Pulmonary artery endothelial cell (primary cell): ENCODE data around the gene PEAK1. TPM values are rescaled to one million over a fixed set of nuclear protein-coding genes. Genes with fewer than 3 reads are reported as not detected.

Experiments
- DNase-seq: peaks from one replicate; pipeline ENCODE4 v3.0.0-alpha.2; 2011; ENCODE audit warnings: low read depth, low spot score
- total RNA-seq: library from RNA; depleted of rRNA; stranded (reverse); fragments of >200 nt; gene quantifications from 2 replicates; pipeline ENCODE4 v1.2.3, GENCODE V29; 2014

PEAK1 gene, protein sequence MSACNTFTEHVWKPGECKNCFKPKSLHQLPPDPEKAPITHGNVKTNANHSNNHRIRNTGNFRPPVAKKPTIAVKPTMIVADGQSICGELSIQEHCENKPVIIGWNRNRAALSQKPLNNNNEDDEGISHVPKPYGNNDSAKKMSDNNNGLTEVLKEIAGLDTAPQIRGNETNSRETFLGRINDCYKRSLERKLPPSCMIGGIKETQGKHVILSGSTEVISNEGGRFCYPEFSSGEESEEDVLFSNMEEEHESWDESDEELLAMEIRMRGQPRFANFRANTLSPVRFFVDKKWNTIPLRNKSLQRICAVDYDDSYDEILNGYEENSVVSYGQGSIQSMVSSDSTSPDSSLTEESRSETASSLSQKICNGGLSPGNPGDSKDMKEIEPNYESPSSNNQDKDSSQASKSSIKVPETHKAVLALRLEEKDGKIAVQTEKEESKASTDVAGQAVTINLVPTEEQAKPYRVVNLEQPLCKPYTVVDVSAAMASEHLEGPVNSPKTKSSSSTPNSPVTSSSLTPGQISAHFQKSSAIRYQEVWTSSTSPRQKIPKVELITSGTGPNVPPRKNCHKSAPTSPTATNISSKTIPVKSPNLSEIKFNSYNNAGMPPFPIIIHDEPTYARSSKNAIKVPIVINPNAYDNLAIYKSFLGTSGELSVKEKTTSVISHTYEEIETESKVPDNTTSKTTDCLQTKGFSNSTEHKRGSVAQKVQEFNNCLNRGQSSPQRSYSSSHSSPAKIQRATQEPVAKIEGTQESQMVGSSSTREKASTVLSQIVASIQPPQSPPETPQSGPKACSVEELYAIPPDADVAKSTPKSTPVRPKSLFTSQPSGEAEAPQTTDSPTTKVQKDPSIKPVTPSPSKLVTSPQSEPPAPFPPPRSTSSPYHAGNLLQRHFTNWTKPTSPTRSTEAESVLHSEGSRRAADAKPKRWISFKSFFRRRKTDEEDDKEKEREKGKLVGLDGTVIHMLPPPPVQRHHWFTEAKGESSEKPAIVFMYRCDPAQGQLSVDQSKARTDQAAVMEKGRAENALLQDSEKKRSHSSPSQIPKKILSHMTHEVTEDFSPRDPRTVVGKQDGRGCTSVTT (N-terminal part only)
- total RNA-seq: 69.5 and 78.1 TPM in 2 replicates

DNA sequence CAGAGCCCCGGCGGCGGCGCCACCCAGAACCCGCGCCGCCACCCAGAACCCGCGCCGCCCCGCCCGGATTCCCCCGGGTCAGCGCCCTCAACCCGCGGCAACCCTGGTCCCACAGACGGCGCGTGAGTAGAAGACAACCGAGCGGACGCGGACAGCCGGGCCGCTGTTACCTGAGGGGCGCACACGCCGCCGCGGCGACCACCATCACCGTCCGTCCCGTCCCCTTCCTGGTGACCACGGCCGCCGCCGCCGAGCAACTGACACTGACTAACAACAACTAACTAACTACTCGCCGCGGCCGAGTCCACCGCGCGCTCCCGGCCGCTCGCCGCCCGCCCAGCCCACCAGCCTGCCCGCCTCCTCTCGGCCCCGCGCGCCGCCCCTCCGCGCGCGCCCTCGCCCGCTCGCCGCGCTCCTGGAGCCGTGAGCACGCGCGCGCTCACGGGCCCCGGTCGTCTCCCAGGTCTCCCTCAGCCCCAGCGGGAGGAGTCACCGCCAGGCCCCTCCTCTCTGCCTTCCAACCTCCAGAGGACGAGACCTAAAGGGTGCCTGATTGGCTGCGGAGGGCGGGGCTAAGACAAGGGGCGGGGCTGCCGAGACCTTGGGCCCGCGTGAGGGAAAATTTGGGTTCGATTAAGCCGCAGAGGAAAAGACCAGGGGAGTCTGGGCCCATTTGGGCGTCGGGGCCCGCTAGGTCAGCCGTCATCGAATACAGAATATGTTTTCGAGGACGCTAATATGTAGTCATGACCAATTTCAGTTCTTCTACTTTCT, at the start of gene PEAK1:
Gene PEAK1, minus strand, starts transcription at position 269 of the 774 bp plus-strand sequence. CDS start 238,178 bp downstream, outside the sequence.
- peak; percentile 97 for DNase-seq

- no peak for DNase-seq
Measured at GRCh38 chr15:77468896-77469295, 49.0 kb upstream of the PEAK1 start.

GRCh38 chr15:77466521-77466920, 46.6 kb upstream of the PEAK1 start:
- no peak for DNase-seq

DNA sequence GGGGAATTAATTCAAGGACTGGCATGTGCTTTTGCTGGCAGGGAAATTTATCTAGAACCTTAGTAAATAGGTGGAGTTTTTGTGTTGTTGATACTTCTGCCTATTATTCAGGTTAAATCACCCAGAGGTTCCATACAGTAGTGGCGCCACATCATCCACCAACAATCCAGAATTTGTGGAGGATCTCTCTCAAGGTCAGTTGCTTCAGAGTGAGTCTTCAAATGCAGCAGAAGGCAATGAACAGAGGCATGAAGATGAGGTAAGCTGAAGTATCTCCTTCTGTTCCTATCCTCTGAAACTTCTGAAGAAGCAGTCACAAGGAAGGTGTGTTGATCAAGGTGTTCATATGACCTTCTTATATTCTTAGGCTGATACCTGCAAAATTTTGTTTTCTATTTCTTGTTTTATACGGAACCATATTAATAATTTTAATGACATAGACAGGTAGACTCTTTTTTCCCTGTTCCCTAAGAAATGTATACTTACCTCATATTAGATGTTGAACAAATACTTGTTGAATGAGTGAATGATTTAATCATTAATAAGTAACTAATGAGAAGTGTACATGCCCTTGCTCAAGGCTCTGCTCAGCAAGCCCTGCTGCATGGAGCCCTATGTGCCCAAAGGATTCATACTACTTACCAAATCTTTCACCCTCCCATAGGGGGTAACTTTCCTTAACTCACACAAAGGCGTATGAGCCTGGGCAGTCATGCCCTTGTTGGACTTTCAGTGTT, 44.4 kb upstream of the PEAK1 start:
- DNase-seq: no peak

GRCh38 chr15:77461486-77461885, 41.6 kb upstream of the PEAK1 start:
- DNase-seq: no peak

- DNase-seq: no peak
Measured at GRCh38 chr15:77459031-77459430, 39.1 kb upstream of the PEAK1 start.

DNA sequence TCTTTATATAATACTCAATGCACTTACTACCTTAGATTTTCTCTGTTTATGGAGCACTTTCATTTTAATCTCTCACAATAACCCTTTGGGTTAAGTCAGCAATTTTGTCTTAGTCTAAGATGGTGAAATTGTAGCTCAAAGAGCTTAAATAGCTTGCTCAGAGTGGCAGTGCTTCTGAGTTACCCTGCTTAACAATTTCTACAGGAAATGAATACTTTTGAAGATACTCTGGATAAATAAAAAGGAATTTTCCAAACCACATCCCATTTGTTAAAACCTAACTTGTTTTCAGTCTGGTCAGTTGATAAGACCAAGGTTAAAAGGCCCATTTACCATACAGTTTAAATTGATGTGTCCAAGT, 38.0 kb upstream of the PEAK1 start:
- no peak for DNase-seq

GRCh38 chr15:77457191-77457904, 37.4 kb upstream of the PEAK1 start:
- DNase-seq: peak; percentile 78

- no peak for DNase-seq
Measured at GRCh38 chr15:77456746-77457145, 36.8 kb upstream of the PEAK1 start.

- peak; percentile 83 for DNase-seq
Measured at GRCh38 chr15:77455696-77456321, 35.9 kb upstream of the PEAK1 start.

GRCh38 chr15:77454951-77455350, 35.0 kb upstream of the PEAK1 start:
- no peak for DNase-seq

DNA sequence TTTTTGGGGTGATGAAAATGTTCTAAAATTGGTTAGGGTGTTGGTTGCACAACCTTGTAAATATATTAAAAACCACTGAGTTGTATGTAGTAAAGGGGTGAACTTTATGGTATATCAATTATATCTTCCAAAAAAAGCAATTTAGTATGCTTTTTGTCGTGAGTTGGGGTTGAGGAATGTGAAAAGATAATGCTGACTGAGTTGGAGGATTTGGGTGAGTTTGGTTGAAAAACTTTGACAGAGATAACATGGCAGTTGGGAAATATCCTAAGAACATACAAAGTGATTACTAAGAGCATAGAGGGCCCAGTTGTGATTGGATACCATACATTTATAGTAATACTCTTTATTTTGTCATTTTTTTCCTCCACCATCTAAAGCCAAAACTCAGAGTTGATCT, 34.4 kb upstream of the PEAK1 start:
- DNase-seq: no peak

GRCh38 chr15:77446840-77447390, 27.0 kb upstream of the PEAK1 start:
- no peak for DNase-seq

- DNase-seq: no peak
Measured at GRCh38 chr15:77440378-77440999, 20.6 kb upstream of the PEAK1 start.

- DNase-seq: no peak
Measured at GRCh38 chr15:77437264-77437663, 17.4 kb upstream of the PEAK1 start.

DNA sequence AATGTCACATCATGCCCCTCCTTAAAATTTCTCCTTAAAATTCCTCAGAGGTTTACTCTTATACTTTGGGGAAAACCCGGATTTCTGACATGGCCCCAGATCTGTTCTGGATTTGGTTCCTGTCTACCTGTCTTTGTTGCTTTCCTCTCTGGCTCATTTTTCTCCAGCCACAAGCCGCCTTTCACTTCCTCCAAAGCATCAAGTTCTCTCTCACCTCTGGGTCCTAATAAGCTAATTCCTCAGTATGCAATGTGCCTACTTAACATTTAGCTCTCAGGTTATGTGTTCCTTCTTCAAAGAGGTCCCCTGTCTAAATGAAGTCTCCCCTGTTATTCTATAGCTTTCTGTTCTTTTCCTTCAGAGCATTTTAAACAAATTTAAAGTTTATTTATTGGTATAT, 16.9 kb upstream of the PEAK1 start:
- no peak for DNase-seq

- no peak for DNase-seq
Measured at GRCh38 chr15:77430652-77431051, 10.7 kb upstream of the PEAK1 start.

DNA sequence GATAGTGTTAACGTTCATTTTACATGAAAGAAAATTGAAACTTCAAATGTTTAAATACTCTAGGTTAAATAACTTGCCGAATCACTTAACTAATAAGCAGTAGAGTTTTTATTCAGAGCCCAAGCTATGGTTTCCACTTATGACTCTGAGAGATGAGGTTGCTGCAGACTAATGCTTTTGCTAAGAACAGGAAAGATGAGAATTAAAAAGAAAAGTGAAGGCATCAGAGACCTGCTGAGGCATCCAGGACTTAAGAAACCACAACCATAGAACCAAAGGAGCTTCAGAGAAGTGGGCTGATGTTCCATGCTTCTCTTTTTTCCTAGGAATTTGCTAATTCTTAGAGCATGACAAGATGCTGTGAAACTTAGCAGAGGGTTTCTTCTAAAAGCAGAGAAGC, 10.3 kb upstream of the PEAK1 start:
- DNase-seq: no peak

DNA sequence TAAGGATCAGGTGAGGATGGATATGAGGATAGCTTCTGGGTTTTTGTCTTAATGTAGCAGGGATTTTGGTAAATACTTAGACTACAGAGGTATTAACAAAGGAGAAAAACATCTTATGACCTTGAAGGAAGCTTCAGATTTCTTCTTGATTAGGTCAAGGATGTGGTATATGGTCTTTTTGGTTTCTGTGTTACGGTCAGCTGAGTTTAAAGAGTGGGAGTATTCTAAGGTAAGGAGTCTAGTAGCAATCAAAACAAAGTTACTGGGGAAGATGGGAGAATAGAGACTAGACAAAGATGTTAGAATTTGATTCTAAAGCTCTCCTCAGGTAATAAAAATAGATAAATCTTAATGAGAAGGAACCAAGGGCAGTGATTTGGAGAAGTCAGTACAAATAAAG, 7.0 kb upstream of the PEAK1 start:
- DNase-seq: no peak
